Lung (tissue), 12 donors: ENCODE measurements around the gene TNNT2. TPM values are rescaled to one million over a fixed set of nuclear protein-coding genes. Genes with fewer than 3 reads are reported as not detected.

ENCODE experiments used
- ATAC-seq: fragments of 200-7000 bp; cut with Tn5 transposase; one replicate; pipeline ENCODE4 v1.9.1; 2020; ENCODE audit warnings: moderate number of reproducible peaks; ENCODE audit not compliant: insufficient read depth, low FRiP score
- DNase-seq, 3 donors: peaks; one replicate each; pipeline ENCODE4 v3.0.0-alpha.2; 2013 to 2017
- H3K27ac ChIP-seq, 2 donors: one replicate each; pipeline ENCODE4 v1.5.1; 2013; ENCODE audit warnings: mild to moderate bottlenecking in 2 of 2, moderate library complexity in 2 of 2, control low read depth in 1 of 2, inconsistent platforms in 1 of 2, low read depth in 1 of 2, low read length in 1 of 2
- H3K27me3 ChIP-seq, 3 donors: one replicate each; pipeline ENCODE4 v1.5.1; 2013; ENCODE audit warnings: low read length in 2 of 3; ENCODE audit not compliant: control insufficient read depth in 3 of 3, insufficient read depth in 3 of 3
- H3K36me3 ChIP-seq, 4 donors: one replicate each; pipeline ENCODE4 v1.5.1; 2013; ENCODE audit warnings: low read length in 4 of 4, mild to moderate bottlenecking in 1 of 4, moderate library complexity in 1 of 4; ENCODE audit not compliant: control insufficient read depth in 4 of 4, insufficient read depth in 4 of 4
- H3K4me1 ChIP-seq, 5 donors: one replicate each; pipeline ENCODE4 v1.5.1; 2013; ENCODE audit warnings: low read length in 5 of 5, mild to moderate bottlenecking in 2 of 5, moderate library complexity in 1 of 5; ENCODE audit not compliant: control insufficient read depth in 5 of 5, insufficient read depth in 5 of 5
- H3K4me3 ChIP-seq: one replicate; pipeline ENCODE4 v1.5.1; 2013; ENCODE audit warnings: mild to moderate bottlenecking, control low read depth, moderate library complexity
- H3K9ac ChIP-seq, 2 donors: one replicate each; pipeline ENCODE4 v1.5.1; 2013; ENCODE audit warnings: low read length in 2 of 2, control low read depth in 1 of 2; ENCODE audit not compliant: insufficient read depth in 1 of 2
- H3K9me3 ChIP-seq, 4 donors: one replicate each; pipeline ENCODE4 v1.5.1; 2013; ENCODE audit warnings: low read length in 3 of 4, mild to moderate bottlenecking in 1 of 4, moderate library complexity in 1 of 4; ENCODE audit not compliant: control insufficient read depth in 4 of 4, insufficient read depth in 3 of 4
- CTCF ChIP-seq: IDR thresholded peaks from 2 replicates; pipeline ENCODE4 v1.5.1; 2012; ENCODE audit warnings: mild to moderate bottlenecking; ENCODE audit errors: control extremely low read depth, extremely low read depth
- WGBS, 2 donors: extraction: QIAGEN DNeasy Blood & Tissue Kit; methylation state at CpG; one replicate each; pipeline ENCODE4 v1.1.7; 2013; 5-methylcytosine and 5-hydroxymethylcytosine counted together
- polyA plus RNA-seq, 2 donors: library from polyadenylated mRNA; stranded (reverse); fragments of 200-250 nt; gene quantifications; one replicate each; pipeline ENCODE4 v1.2.1, GENCODE V29; 2013
- total RNA-seq, 2 donors: library from RNA; depleted of rRNA in 1 of 2; stranded (reverse); fragments of >200 nt in 1 of 2; gene quantifications; one replicate each; pipeline ENCODE4 v1.2.1, GENCODE V29; 2014 to 2021
- donor health status: control.
- donor health status: control.
- donor health status: Bipolar disorder and iron deficiency.
- donor health status: healthy.
- donor health status: DM: yes; HTN: yes; CAD: no.

Gene TNNT2
- total and polyA plus RNA-seq, 4 donors = 2.0 to 10.4 (median 5.4) TPM

GRCh38 chr1:201378804-201379203 is 1.3 kb upstream of the TNNT2 start:
- Histone ChIP-seq H3K9ac (no peak overlapping the region), H3K4me3 (no peak overlapping the region), H3K4me1 (peaks cover 0 to 39% (median 3%) of the 10 kb centered on the region in 5 donors), H3K36me3 (no peaks in the 10 kb centered on the region), H3K27me3 (peaks cover 0 to 3% (median 0%) of the 10 kb centered on the region in 3 donors), H3K9me3 (no peaks in the 10 kb centered on the region), H3K27ac (peak overlapping the region in 1 of 2 donors; percentile 89)
- 92 to 97% methylated on average over 6 of the region's 6 CpGs for WGBS, 2 donors
- ATAC-seq (no peak), DNase-seq (no peak)
- TF ChIP-seq CTCF = no peak

- ATAC-seq = no peak
- no peak for TF ChIP-seq CTCF
- H3K27ac ChIP-seq = peak overlapping the region in 1 of 2 donors; percentile 95
- WGBS, 2 donors = 42 to 48% methylated on average over 11 of the region's 11 CpGs
- H3K9ac ChIP-seq = no peak overlapping the region
- peak; percentile 45 to 54 (median 46) for DNase-seq
- no peak overlapping the region for H3K4me3 ChIP-seq
- no peaks in the 10 kb centered on the region for H3K36me3 ChIP-seq
- H3K4me1 ChIP-seq = peaks cover 0 to 34% (median 3%) of the 10 kb centered on the region in 5 donors
- H3K27me3 ChIP-seq = peaks cover 0 to 5% (median 5%) of the 10 kb centered on the region in 3 donors
- H3K9me3 ChIP-seq = no peaks in the 10 kb centered on the region
Measured at GRCh38 chr1:201376464-201377374, 761 bp downstream of the TNNT2 start.

GRCh38 chr1:201376107-201376463 is 1.4 kb downstream of the TNNT2 start:
- no peaks in the 10 kb centered on the region for H3K36me3 ChIP-seq
- WGBS, 2 donors = 36 to 43% methylated on average over 4 of the region's 4 CpGs
- ATAC-seq = no peak

More at GRCh38 chr1:201376107-201376463, 1.4 kb downstream of the TNNT2 start:
- Histone ChIP-seq H3K9ac (no peak overlapping the region), H3K27ac (peak overlapping the region in 1 of 2 donors; percentile 95), H3K27me3 (peaks cover 0 to 5% (median 5%) of the 10 kb centered on the region in 3 donors), H3K4me3 (no peak overlapping the region), H3K9me3 (no peaks in the 10 kb centered on the region), H3K4me1 (peaks cover 0 to 29% (median 3%) of the 10 kb centered on the region in 5 donors)
- no peak for DNase-seq
- no peak for TF ChIP-seq CTCF
